OCI-LY7 (cell line): Measurements from ENCODE around the gene TBCB.

ENCODE experiments used
- CTCF ChIP-seq: fragments of 200-600 bp; sonication (generic); conservative IDR thresholded peaks from 2 replicates; pipeline ENCODE4 v1.5.1; 2014; ENCODE audit warnings: mild to moderate bottlenecking, antibody characterized with exemption, low read length, moderate library complexity, mixed read lengths
- EZH2phosphoT487 ChIP-seq: fragments of 200-600 bp; sonication (generic); IDR thresholded peaks from 2 replicates; pipeline ENCODE4 v1.6.1; 2018; ENCODE audit warnings: low read depth, borderline replicate concordance, mild to moderate bottlenecking, mixed run types, antibody characterized with exemption, low read length, moderate library complexity, mixed read lengths

DNA sequence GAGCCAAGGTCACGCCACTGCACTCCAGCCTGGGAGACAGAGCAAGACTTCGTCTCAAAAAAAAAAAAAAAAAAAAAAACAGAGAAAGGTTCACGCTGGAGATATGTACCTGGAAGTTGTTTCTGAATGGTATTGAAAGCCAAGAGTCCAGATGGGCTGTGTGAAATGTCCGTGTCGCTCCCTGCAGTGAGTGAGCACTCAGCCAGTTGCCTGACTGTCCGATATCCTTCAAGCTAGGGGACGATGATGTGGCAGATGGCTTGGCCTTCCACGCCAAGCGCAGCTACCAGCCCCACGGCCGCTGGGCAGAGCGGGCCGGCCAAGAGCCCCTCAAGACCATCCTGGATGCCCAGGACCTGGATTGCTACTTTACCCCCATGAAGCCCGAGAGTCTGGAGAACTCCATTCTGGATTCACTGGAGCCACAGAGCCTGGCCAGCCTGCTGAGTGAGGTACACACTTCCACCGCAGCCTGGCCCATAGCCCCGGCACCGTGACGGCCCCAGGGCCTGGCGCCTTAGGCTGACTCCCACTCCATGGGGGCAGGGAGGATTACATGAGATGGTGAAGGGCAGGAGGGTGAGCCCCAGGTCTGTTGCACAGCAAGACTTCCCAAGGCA is 16.0 kb upstream of the TBCB start:
- no peak for TF ChIP-seq CTCF
- no peak for TF ChIP-seq EZH2phosphoT487
